Liver (tissue), 9 donors: ENCODE results near the gene PUSL1. TPM values are rescaled to one million over a fixed set of nuclear protein-coding genes. Genes with fewer than 3 reads are reported as not detected.
A peak's percentile ranks its signal among the peaks of the same experiment; 100 is the strongest.

Experiments used
- DNase-seq: peaks from one replicate; pipeline ENCODE4 v3.0.0-alpha.2; 2017; ENCODE audit warnings: low spot score
- H3K27ac ChIP-seq, 2 donors: one replicate each; pipeline ENCODE4 v1.7.0; 2013; ENCODE audit warnings: inconsistent platforms in 2 of 2, low read length in 2 of 2, control low read depth in 1 of 2, low read depth in 1 of 2, mild to moderate bottlenecking in 1 of 2
- H3K27me3 ChIP-seq, 4 donors: one replicate each; pipeline versions ENCODE4 v1.6.1 to v1.7.0; 2013; ENCODE audit warnings: low read length in 3 of 4, inconsistent platforms in 1 of 4, mild to moderate bottlenecking in 1 of 4, moderate library complexity in 1 of 4; ENCODE audit not compliant: control insufficient read depth in 4 of 4, insufficient read depth in 4 of 4
- H3K36me3 ChIP-seq, 4 donors: one replicate each; pipeline versions ENCODE4 v1.6.1 to v1.7.0; 2013; ENCODE audit warnings: low read length in 3 of 4, mild to moderate bottlenecking in 3 of 4, low read depth in 1 of 4, moderate library complexity in 1 of 4; ENCODE audit not compliant: control insufficient read depth in 4 of 4, insufficient read depth in 3 of 4
- H3K4me1 ChIP-seq, 4 donors: one replicate each; pipeline versions ENCODE4 v1.6.1 to v1.7.0; 2013; ENCODE audit warnings: low read length in 3 of 4, mild to moderate bottlenecking in 3 of 4, moderate library complexity in 1 of 4; ENCODE audit not compliant: control insufficient read depth in 4 of 4, insufficient read depth in 4 of 4
- H3K4me3 ChIP-seq, 3 donors: one replicate each; pipeline versions ENCODE4 v1.6.1 to v1.7.0; 2013; ENCODE audit warnings: low read length in 3 of 3, control low read depth in 1 of 3, low read depth in 1 of 3, mild to moderate bottlenecking in 1 of 3
- H3K9ac ChIP-seq, 2 donors: one replicate each; pipeline ENCODE4 v1.7.0; 2013; ENCODE audit warnings: low read length in 2 of 2, mild to moderate bottlenecking in 2 of 2, moderate library complexity in 2 of 2, control low read depth in 1 of 2, low read depth in 1 of 2
- H3K9me3 ChIP-seq, 4 donors: one replicate each; pipeline versions ENCODE4 v1.6.1 to v1.7.0; 2013; ENCODE audit warnings: low read length in 3 of 4; ENCODE audit not compliant: control insufficient read depth in 4 of 4
- ATF3 ChIP-seq: IDR thresholded peaks from 2 replicates; pipeline ENCODE4 v1.6.1; 2016; ENCODE audit warnings: antibody characterized with exemption
- CTCF ChIP-seq: fragments of 150-350 bp; IDR thresholded peaks from 2 replicates; pipeline ENCODE4 v1.5.1; 2017; ENCODE audit warnings: improper control_type of control experiment, low read depth, low read length; ENCODE audit not compliant: missing input control
- EGR1 ChIP-seq, 2 donors: IDR thresholded peaks; 2 replicates each; pipeline ENCODE4 v1.6.1; 2016 to 2018; ENCODE audit warnings: antibody characterized with exemption in 2 of 2, low read depth in 2 of 2
- FOXA1 ChIP-seq: IDR thresholded peaks from 2 replicates; pipeline ENCODE4 v1.6.1; 2016; ENCODE audit warnings: antibody characterized with exemption
- FOXA2 ChIP-seq: IDR thresholded peaks from 2 replicates; pipeline ENCODE4 v1.6.1; 2016; ENCODE audit warnings: antibody characterized with exemption
- GABPA ChIP-seq, 2 donors: IDR thresholded peaks in 1 of 2; conservative IDR thresholded peaks in 1 of 2; 2 replicates each; pipeline ENCODE4 v1.6.1; 2016; ENCODE audit warnings: antibody characterized with exemption in 2 of 2, mild to moderate bottlenecking in 1 of 2, moderate library complexity in 1 of 2
- HNF4A ChIP-seq, 2 donors: conservative IDR thresholded peaks; 2 replicates each; pipeline ENCODE4 v1.6.1; 2016; ENCODE audit warnings: antibody characterized with exemption in 2 of 2, mild to moderate bottlenecking in 2 of 2
- HNF4G ChIP-seq: IDR thresholded peaks from 2 replicates; pipeline ENCODE4 v1.6.1; 2016; ENCODE audit warnings: antibody characterized with exemption
- JUND ChIP-seq, 2 donors: IDR thresholded peaks; 2 replicates each; pipeline ENCODE4 v1.6.1; 2016; ENCODE audit warnings: antibody characterized with exemption in 2 of 2
- MAX ChIP-seq: IDR thresholded peaks from 2 replicates; pipeline ENCODE4 v1.6.1; 2016; ENCODE audit warnings: antibody characterized with exemption
- NR2F2 ChIP-seq: IDR thresholded peaks from 2 replicates; pipeline ENCODE4 v1.6.1; 2016; ENCODE audit warnings: antibody characterized with exemption
- RAD21 ChIP-seq, 2 donors: IDR thresholded peaks; 2 replicates each; pipeline ENCODE4 v1.6.1; 2016; ENCODE audit warnings: antibody characterized with exemption in 2 of 2, mild to moderate bottlenecking in 2 of 2
- REST ChIP-seq: IDR thresholded peaks from 2 replicates; pipeline ENCODE4 v1.6.1; 2016; ENCODE audit warnings: antibody characterized with exemption, mild to moderate bottlenecking
- RXRA ChIP-seq, 2 donors: IDR thresholded peaks; 2 replicates each; pipeline ENCODE4 v1.6.1; 2017 to 2018; ENCODE audit warnings: antibody characterized with exemption in 2 of 2, mild to moderate bottlenecking in 1 of 2
- SP1 ChIP-seq: IDR thresholded peaks from 2 replicates; pipeline ENCODE4 v1.6.1; 2018; ENCODE audit warnings: antibody characterized with exemption, mild to moderate bottlenecking
- TAF1 ChIP-seq: conservative IDR thresholded peaks from 2 replicates; pipeline ENCODE4 v1.6.1; 2016; ENCODE audit warnings: antibody characterized with exemption, mild to moderate bottlenecking
- YY1 ChIP-seq: IDR thresholded peaks from 2 replicates; pipeline ENCODE4 v1.6.1; 2016; ENCODE audit warnings: antibody characterized with exemption, mild to moderate bottlenecking
- ZBTB33 ChIP-seq: IDR thresholded peaks from 2 replicates; pipeline ENCODE4 v1.6.1; 2016; ENCODE audit warnings: antibody characterized with exemption
- WGBS: extraction: QIAGEN DNeasy Blood & Tissue Kit; methylation state at CpG from one replicate; pipeline ENCODE4 v1.1.7; 2013; 5-methylcytosine and 5-hydroxymethylcytosine counted together
- polyA plus RNA-seq, 2 donors: library from polyadenylated mRNA; stranded (reverse) in 1 of 2; unstranded in 1 of 2; fragments of 200-250 nt in 1 of 2; fragments of >200 nt in 1 of 2; fragmentation: Nextera tagmentation in 1 of 2; extraction: Ambion mirVana in 1 of 2; gene quantifications; one replicate each; pipeline versions ENCODE4 v1.2.1 to v1.2.3, GENCODE V29; 2013 to 2015
- total RNA-seq, 2 donors: library from RNA; depleted of rRNA; stranded (reverse); fragments of >200 nt; gene quantifications; one replicate each; pipeline ENCODE4 v1.2.3, GENCODE V29; 2014
- donor health status: healthy.
- donor health status: healthy.
- donor health status: healthy.
- donor health status: healthy.
- donor health status: healthy.

PUSL1 gene
- total and polyA plus RNA-seq, 4 donors, result 9.3 to 14.9 (median 10.3) TPM

- Histone ChIP-seq H3K9ac (peak overlapping the region; percentile 74 to 75), H3K9me3 (no peaks in the 10 kb centered on the region), H3K4me1 (peaks cover 34 to 71% (median 53%) of the 10 kb centered on the region in 4 donors), H3K27ac (peak overlapping the region; percentile 64 to 87), H3K36me3 (no peaks in the 10 kb centered on the region), H3K27me3 (peaks cover 0 to 2% (median 0%) of the 10 kb centered on the region in 4 donors), H3K4me3 (peak overlapping the region; percentile 39 to 94 (median 79))
- WGBS, result 20% methylated on average over 26 of the region's 26 CpGs
- DNase-seq, result no peak
- TF ChIP-seq FOXA2, result no peak
- no peak for TF ChIP-seq TAF1
- TF ChIP-seq SP1, result peak; percentile 6
- TF ChIP-seq HNF4A (conservative IDR thresholded peaks at IDR 0.05), result peak; percentile 40 to 66
- TF ChIP-seq RXRA (IDR thresholded peaks at IDR 0.05), result peak; percentile 37 to 49
- peak in 1 of 2 donors; percentile 43 for TF ChIP-seq GABPA (IDR thresholded peaks at IDR 0.05 in 1 of 2, conservative IDR thresholded peaks at IDR 0.05 in 1 of 2)
Measured at GRCh38 chr1:1347663-1348419, 39.4 kb downstream of the PUSL1 start.

- WGBS, result under 1% methylated on average over 109 of the region's 109 CpGs
- no peak for DNase-seq
- Histone ChIP-seq H3K27me3 (peaks cover 0 to 2% (median 0%) of the 10 kb centered on the region in 4 donors), H3K36me3 (no peaks in the 10 kb centered on the region), H3K4me3 (peak overlapping the region; percentile 39 to 94 (median 79)), H3K4me1 (peaks cover 34 to 65% (median 49%) of the 10 kb centered on the region in 4 donors), H3K9me3 (no peaks in the 10 kb centered on the region), H3K9ac (peak overlapping the region; percentile 74 to 75), H3K27ac (peak overlapping the region; percentile 64 to 87)
- TF ChIP-seq SP1 (no peak), RAD21 (IDR thresholded peaks at IDR 0.05) (no peak), HNF4G (no peak), TAF1 (no peak), JUND (IDR thresholded peaks at IDR 0.05) (no peak), MAX (no peak), ZBTB33 (no peak), RXRA (IDR thresholded peaks at IDR 0.05) (no peak), NR2F2 (no peak), GABPA (IDR thresholded peaks at IDR 0.05 in 1 of 2, conservative IDR thresholded peaks at IDR 0.05 in 1 of 2) (no peak), HNF4A (conservative IDR thresholded peaks at IDR 0.05) (no peak), YY1 (no peak), FOXA2 (no peak), REST (no peak), FOXA1 (no peak), ATF3 (no peak), CTCF (no peak), EGR1 (IDR thresholded peaks at IDR 0.05; ENCODE audit: low read depth in 2 of 2) (no peak)
Measured at GRCh38 chr1:1348420-1349255, 40.2 kb downstream of the PUSL1 start.
